HL-60 (cell line): ENCODE data around the gene MAN1A2.

Experiments
- DNase-seq, 2 experiments: peaks; one replicate each; pipeline ENCODE4 v3.0.0-alpha.2; 2010 to 2020; ENCODE audit warnings: low read depth in 1 of 2, low spot score in 1 of 2
- H3K27ac ChIP-seq: fragments of 250-450 bp; sonication (Bioruptor Pico); replicated peaks from 2 replicates; pipeline ENCODE4 v1.5.1; 2020; ENCODE audit warnings: mild to moderate bottlenecking, moderate library complexity
- H3K27me3 ChIP-seq: fragments of 250-450 bp; sonication (Bioruptor Pico); 2 replicates; pipeline ENCODE4 v1.5.1; 2021; ENCODE audit warnings: mild to moderate bottlenecking, moderate library complexity; ENCODE audit not compliant: insufficient read depth, poor library complexity, severe bottlenecking
- H3K4me3 ChIP-seq: replicated peaks from 2 replicates; pipeline ENCODE4 v1.5.1; 2011; ENCODE audit warnings: mild to moderate bottlenecking, control low read depth, low read length; ENCODE audit not compliant: insufficient read depth
- GABPA ChIP-seq: IDR thresholded peaks from 2 replicates; pipeline ENCODE4 v1.6.1; 2012; ENCODE audit warnings: low read depth
- POLR2AphosphoS5 ChIP-seq: IDR thresholded peaks from 2 replicates; pipeline ENCODE4 v1.6.1; 2012; ENCODE audit warnings: low read depth
- REST ChIP-seq: IDR thresholded peaks from 2 replicates; pipeline ENCODE4 v1.6.1; 2012; ENCODE audit warnings: low read depth; ENCODE audit not compliant: insufficient replicate concordance
- SPI1 ChIP-seq: IDR thresholded peaks from 2 replicates; pipeline ENCODE4 v1.6.1; 2012; ENCODE audit warnings: low read depth, mild to moderate bottlenecking, borderline replicate concordance
- TF ChIP-seq, protein P1 (sequence below): IDR thresholded peaks from one replicate; pipeline ENCODE4 v1.5.1; 2011; ENCODE audit warnings: low read length, control low read depth, inconsistent platforms; ENCODE audit not compliant: insufficient read depth

The MAN1A2 gene

GRCh38 chr1:117388328-117388727 lies 21.1 kb downstream of the MAN1A2 start:
- no peaks in the 10 kb centered on the region for H3K27me3 ChIP-seq
- H3K27ac ChIP-seq: no peak overlapping the region
- no peak for DNase-seq

DNA sequence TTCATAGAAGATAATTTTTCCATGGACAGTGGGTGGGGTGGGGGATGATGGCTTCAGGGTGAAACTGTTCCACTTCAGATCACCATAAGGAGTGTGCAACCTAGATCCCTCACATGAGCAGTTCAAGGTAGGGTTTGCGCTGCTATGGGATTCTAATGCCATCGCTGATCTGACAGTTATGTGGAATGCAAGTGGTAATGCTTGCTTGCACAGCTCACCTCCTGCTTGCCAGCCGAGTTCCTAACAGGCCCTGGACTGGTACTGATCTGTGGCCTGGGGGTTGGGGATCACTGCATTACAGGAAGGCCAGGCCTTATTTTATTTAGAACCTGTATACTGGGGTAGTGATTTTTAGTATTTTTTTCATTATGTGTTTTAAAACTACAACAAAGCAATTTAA lies 22.0 kb downstream of the MAN1A2 start:
- DNase-seq: no peak
- TF ChIP-seq REST (no peak), GABPA (no peak), SPI1 (no peak), POLR2AphosphoS5 (no peak)
- TF ChIP-seq, protein P1, sequence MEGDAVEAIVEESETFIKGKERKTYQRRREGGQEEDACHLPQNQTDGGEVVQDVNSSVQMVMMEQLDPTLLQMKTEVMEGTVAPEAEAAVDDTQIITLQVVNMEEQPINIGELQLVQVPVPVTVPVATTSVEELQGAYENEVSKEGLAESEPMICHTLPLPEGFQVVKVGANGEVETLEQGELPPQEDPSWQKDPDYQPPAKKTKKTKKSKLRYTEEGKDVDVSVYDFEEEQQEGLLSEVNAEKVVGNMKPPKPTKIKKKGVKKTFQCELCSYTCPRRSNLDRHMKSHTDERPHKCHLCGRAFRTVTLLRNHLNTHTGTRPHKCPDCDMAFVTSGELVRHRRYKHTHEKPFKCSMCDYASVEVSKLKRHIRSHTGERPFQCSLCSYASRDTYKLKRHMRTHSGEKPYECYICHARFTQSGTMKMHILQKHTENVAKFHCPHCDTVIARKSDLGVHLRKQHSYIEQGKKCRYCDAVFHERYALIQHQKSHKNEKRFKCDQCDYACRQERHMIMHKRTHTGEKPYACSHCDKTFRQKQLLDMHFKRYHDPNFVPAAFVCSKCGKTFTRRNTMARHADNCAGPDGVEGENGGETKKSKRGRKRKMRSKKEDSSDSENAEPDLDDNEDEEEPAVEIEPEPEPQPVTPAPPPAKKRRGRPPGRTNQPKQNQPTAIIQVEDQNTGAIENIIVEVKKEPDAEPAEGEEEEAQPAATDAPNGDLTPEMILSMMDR: no peak
- H3K4me3 ChIP-seq: no peak overlapping the region
- H3K27me3 ChIP-seq: no peaks in the 10 kb centered on the region
- H3K27ac ChIP-seq: no peak overlapping the region

More at GRCh38 chr1:117388328-117388727, 21.1 kb downstream of the MAN1A2 start:
- no peak overlapping the region for H3K4me3 ChIP-seq
- no peak for TF ChIP-seq POLR2AphosphoS5
- no peak for TF ChIP-seq SPI1
- TF ChIP-seq GABPA: no peak
- TF ChIP-seq, protein P1: no peak
- no peak for TF ChIP-seq REST

DNA sequence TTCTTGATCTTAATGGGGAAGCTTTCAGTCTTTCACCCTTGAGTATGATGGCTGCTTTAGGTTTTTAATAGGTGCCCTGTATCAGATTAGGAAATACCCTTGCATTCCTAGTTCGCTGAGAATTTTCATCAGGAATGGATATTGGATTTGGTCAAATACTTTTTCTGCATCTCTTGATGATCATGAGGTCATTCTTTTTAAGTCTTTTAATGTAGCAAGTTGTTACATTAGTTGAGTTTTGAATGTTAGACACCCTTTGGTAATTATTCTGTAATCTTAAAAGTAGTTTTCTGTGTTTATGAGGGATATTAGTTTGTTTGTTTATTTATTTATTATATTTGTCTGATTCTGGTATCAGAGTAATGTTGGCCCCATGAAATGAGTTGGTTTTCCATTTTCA lies 22.5 kb downstream of the MAN1A2 start:
- H3K4me3 ChIP-seq: no peak overlapping the region
- H3K27ac ChIP-seq: no peak overlapping the region
- no peak for TF ChIP-seq GABPA
- no peak for TF ChIP-seq SPI1
- TF ChIP-seq POLR2AphosphoS5: no peak
- TF ChIP-seq REST: no peak
- TF ChIP-seq, protein P1: no peak
- H3K27me3 ChIP-seq: no peaks in the 10 kb centered on the region
- DNase-seq: no peak
